Hepatocyte (in vitro differentiated cells): ENCODE results near the gene CHAD. TPM values are rescaled to one million over a fixed set of nuclear protein-coding genes. Genes with fewer than 3 reads are reported as not detected.

ENCODE experiments used
- DNase-seq: peaks from one replicate; pipeline ENCODE4 v3.0.0-alpha.2; 2016; ENCODE audit warnings: low spot score
- H2AFZ ChIP-seq: fragments of 200-600 bp; sonication (generic); 2 replicates; pipeline ENCODE4 v1.6.0; 2016; ENCODE audit warnings: antibody characterized with exemption, mild to moderate bottlenecking
- H3K27ac ChIP-seq: fragments of 200-600 bp; sonication (generic); 2 replicates; pipeline ENCODE4 v1.5.1; 2016; ENCODE audit warnings: mild to moderate bottlenecking
- H3K27me3 ChIP-seq: fragments of 200-600 bp; sonication (generic); 2 replicates; pipeline ENCODE4 v1.6.1; 2016
- H3K36me3 ChIP-seq: fragments of 200-600 bp; sonication (generic); replicated peaks from 2 replicates; pipeline ENCODE4 v1.5.1; 2016; ENCODE audit warnings: low read depth; ENCODE audit not compliant: insufficient read depth
- H3K4me1 ChIP-seq: fragments of 200-600 bp; sonication (generic); 2 replicates; pipeline ENCODE4 v1.5.1; 2016; ENCODE audit warnings: mild to moderate bottlenecking, moderate library complexity; ENCODE audit not compliant: insufficient read depth
- H3K4me2 ChIP-seq: fragments of 200-600 bp; sonication (generic); 2 replicates; pipeline ENCODE4 v1.6.0; 2016
- H3K4me3 ChIP-seq: fragments of 200-600 bp; sonication (generic); 2 replicates; pipeline ENCODE4 v1.5.1; 2016; ENCODE audit warnings: mild to moderate bottlenecking
- H3K79me2 ChIP-seq: fragments of 200-600 bp; sonication (generic); 2 replicates; pipeline ENCODE4 v1.6.0; 2017; ENCODE audit warnings: mild to moderate bottlenecking
- H3K9me2 ChIP-seq: fragments of 200-600 bp; sonication (generic); replicated peaks from 2 replicates; pipeline ENCODE4 v1.6.0; 2017; ENCODE audit warnings: mild to moderate bottlenecking; ENCODE audit not compliant: insufficient read depth
- H3K9me3 ChIP-seq: fragments of 200-600 bp; sonication (generic); 2 replicates; pipeline ENCODE4 v1.5.1; 2016; ENCODE audit warnings: low read depth, mild to moderate bottlenecking
- H4K20me1 ChIP-seq: fragments of 200-600 bp; sonication (generic); 2 replicates; pipeline ENCODE4 v1.6.0; 2016; ENCODE audit warnings: mild to moderate bottlenecking; ENCODE audit not compliant: insufficient read depth, poor library complexity, severe bottlenecking
- EZH2 ChIP-seq: fragments of 200-600 bp; sonication (generic); IDR thresholded peaks from 2 replicates; pipeline ENCODE4 v1.6.1; 2016; ENCODE audit warnings: antibody characterized with exemption, mild to moderate bottlenecking, borderline replicate concordance
- EZH2phosphoT487 ChIP-seq: fragments of 200-600 bp; sonication (generic); IDR thresholded peaks from one replicate; pipeline ENCODE4 v1.6.1; 2018; ENCODE audit warnings: antibody characterized with exemption, mild to moderate bottlenecking, low read depth, moderate library complexity; ENCODE audit not compliant: unreplicated experiment, severe bottlenecking
- WGBS: methylation state at CpG from one replicate; pipeline ENCODE4 v1.1.6; 2016; ENCODE audit warnings: low lambda C conversion rate; ENCODE audit errors: missing lambda C conversion rate; 5-methylcytosine and 5-hydroxymethylcytosine counted together
- polyA plus RNA-seq: library from polyadenylated mRNA; unstranded; fragments of >200 nt; fragmentation: Nextera tagmentation; extraction: Ambion mirVana; gene quantifications from 2 replicates; pipeline ENCODE4 v1.2.1, GENCODE V29; 2016
- total RNA-seq: library from RNA; depleted of rRNA; stranded (reverse); fragments of >200 nt; gene quantifications from 2 replicates; pipeline ENCODE4 v1.2.3, GENCODE V29; 2014
- TF ChIP-seq, protein P1 (sequence below): fragments of 200-600 bp; sonication (generic); IDR thresholded peaks from 2 replicates; pipeline ENCODE4 v1.5.1; 2016; ENCODE audit warnings: antibody characterized with exemption, mild to moderate bottlenecking; ENCODE audit not compliant: poor library complexity

CHAD gene
- total and polyA plus RNA-seq, 2 experiments from 2014 or later: 0.20 to 1.8 TPM

DNA sequence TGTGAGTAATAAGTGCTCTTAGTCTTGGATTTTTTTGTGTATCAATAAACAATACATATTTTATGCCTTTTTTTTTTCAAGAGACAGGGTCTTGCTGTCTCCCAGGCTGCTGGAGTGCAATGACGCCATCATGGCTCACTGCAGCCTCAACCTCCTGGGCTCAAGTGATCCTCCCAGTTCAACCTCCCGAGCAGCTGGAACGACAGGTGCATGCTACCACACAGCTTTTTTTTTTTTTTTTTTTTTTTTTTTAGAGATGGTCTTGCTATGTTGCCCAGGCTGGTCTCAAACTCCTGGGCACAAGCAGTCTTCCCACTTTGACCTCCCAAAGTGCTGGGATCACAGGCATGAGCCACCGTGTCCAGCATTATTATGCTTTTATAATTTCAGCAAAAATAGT lies 29.7 kb downstream of the CHAD start:
- Histone ChIP-seq H4K20me1 (no peaks in the 10 kb centered on the region), H3K4me1 (peaks cover 30% of the 10 kb centered on the region), H3K79me2 (peaks cover 43% of the 10 kb centered on the region), H2AFZ (no peak overlapping the region), H3K9me2 (no peaks in the 10 kb centered on the region), H3K27me3 (no peaks in the 10 kb centered on the region), H3K27ac (no peak overlapping the region), H3K4me2 (no peak overlapping the region), H3K4me3 (no peak overlapping the region), H3K36me3 (no peaks in the 10 kb centered on the region), H3K9me3 (no peaks in the 10 kb centered on the region)
- 96% methylated on average over 4 of the region's 4 CpGs for WGBS
- TF ChIP-seq EZH2phosphoT487 (no peak), EZH2 (no peak)
- TF ChIP-seq, protein P1, sequence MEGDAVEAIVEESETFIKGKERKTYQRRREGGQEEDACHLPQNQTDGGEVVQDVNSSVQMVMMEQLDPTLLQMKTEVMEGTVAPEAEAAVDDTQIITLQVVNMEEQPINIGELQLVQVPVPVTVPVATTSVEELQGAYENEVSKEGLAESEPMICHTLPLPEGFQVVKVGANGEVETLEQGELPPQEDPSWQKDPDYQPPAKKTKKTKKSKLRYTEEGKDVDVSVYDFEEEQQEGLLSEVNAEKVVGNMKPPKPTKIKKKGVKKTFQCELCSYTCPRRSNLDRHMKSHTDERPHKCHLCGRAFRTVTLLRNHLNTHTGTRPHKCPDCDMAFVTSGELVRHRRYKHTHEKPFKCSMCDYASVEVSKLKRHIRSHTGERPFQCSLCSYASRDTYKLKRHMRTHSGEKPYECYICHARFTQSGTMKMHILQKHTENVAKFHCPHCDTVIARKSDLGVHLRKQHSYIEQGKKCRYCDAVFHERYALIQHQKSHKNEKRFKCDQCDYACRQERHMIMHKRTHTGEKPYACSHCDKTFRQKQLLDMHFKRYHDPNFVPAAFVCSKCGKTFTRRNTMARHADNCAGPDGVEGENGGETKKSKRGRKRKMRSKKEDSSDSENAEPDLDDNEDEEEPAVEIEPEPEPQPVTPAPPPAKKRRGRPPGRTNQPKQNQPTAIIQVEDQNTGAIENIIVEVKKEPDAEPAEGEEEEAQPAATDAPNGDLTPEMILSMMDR: no peak
- DNase-seq: no peak

DNA sequence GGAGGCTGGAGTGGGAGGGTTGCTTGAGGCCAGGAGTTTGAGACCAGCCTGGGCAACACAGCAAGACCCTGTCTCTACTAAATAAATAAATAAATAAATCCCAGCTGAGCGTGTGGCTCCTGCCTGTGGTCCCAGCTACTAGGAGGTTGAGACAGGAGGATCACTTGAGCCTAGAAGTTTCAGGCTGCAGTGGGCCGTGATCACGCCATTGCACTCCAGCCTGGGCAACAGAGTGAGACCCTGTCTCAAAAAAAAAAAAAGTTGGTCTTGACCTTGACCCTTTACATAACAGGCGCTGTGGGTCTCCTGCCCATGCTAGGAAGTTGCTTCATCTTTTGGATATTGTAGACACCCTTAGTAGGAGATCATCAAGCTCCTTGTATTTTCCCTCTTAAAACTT lies 31.3 kb downstream of the CHAD start:
- no peak for DNase-seq
- Histone ChIP-seq H3K36me3 (no peaks in the 10 kb centered on the region), H2AFZ (no peak overlapping the region), H3K27me3 (no peaks in the 10 kb centered on the region), H3K9me2 (no peaks in the 10 kb centered on the region), H3K9me3 (no peaks in the 10 kb centered on the region), H3K4me1 (peaks cover 14% of the 10 kb centered on the region), H4K20me1 (no peaks in the 10 kb centered on the region), H3K4me3 (no peak overlapping the region), H3K27ac (no peak overlapping the region), H3K4me2 (no peak overlapping the region), H3K79me2 (peaks cover 42% of the 10 kb centered on the region)
- TF ChIP-seq, protein P1: no peak
- TF ChIP-seq EZH2phosphoT487 (no peak), EZH2 (no peak)
- 98% methylated on average over 4 of the region's 4 CpGs for WGBS

DNA sequence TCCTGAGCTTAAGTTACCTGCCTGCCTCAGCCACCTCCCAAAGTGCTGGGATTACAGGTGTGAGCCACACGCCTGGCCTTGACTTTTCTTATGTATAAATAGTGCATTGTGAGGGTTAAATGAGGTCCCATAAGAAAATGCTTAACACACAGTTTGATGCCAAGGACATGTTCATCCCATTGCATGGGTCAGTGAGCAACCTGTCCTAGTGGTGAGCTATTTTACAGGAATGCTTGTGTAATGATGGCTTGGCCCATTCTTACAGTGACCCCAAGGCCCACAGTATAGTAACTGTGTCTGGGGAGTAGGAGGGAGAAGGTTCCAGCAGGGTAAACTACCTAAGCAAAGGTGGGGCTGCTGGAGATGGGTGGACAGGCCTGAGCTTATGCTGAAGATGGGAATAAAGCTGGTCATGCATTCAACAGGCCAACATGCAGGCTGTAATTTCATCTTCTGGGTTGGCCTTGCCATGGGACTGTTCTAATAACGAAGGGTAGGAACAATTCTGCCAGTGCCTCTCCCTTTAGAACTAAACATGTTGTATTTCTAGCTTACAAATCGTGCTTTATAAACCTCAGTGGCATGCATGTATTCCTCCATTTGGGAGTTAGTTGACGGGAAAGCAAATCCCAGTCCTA lies 36.4 kb downstream of the CHAD start:
- WGBS: 73% methylated on average over 4 of the region's 4 CpGs
- Histone ChIP-seq H3K79me2 (peaks cover 46% of the 10 kb centered on the region), H3K9me3 (no peaks in the 10 kb centered on the region)

More for the DNA sequence above, 36.4 kb downstream of the CHAD start:
- Histone ChIP-seq H3K27me3 (no peaks in the 10 kb centered on the region), H3K36me3 (no peaks in the 10 kb centered on the region), H3K4me3 (no peak overlapping the region), H3K9me2 (no peaks in the 10 kb centered on the region), H2AFZ (no peak overlapping the region), H4K20me1 (no peaks in the 10 kb centered on the region), H3K4me2 (no peak overlapping the region), H3K27ac (no peak overlapping the region), H3K4me1 (peaks cover 28% of the 10 kb centered on the region)
- DNase-seq: no peak
- TF ChIP-seq, protein P1: no peak
- TF ChIP-seq EZH2 (no peak), EZH2phosphoT487 (no peak)
